Right lobe of liver (tissue), 4 donors: Measurements from ENCODE around the gene SPIN2A.
"Not testable (repeated sequence)": the region's sequence is repeated elsewhere in the genome, so short reads cannot be mapped to it uniquely, and the experiment has no call there.

Source experiments
- POLR2A ChIP-seq: fragments of 450-650 bp; IDR thresholded peaks from one replicate; pipeline ENCODE4 v1.6.1; 2017; ENCODE audit warnings: antibody characterized with exemption, mild to moderate bottlenecking
- TF ChIP-seq, protein P1 (sequence below), 4 donors: fragments of 200-600 bp in 3 of 4; fragments of 450-650 bp in 1 of 4; IDR thresholded peaks; one replicate each; pipeline versions ENCODE4 v1.5.1 to v1.8.0; 2016 to 2022; ENCODE audit warnings: antibody characterized with exemption in 4 of 4, mild to moderate bottlenecking in 2 of 4
- donor health status: DM: no; HTN: no; CAD: no.
- donor health status: DM: no; HTN: no; CAD: no.
- donor health status: DM: no; HTN: yes; CAD: no.

DNA sequence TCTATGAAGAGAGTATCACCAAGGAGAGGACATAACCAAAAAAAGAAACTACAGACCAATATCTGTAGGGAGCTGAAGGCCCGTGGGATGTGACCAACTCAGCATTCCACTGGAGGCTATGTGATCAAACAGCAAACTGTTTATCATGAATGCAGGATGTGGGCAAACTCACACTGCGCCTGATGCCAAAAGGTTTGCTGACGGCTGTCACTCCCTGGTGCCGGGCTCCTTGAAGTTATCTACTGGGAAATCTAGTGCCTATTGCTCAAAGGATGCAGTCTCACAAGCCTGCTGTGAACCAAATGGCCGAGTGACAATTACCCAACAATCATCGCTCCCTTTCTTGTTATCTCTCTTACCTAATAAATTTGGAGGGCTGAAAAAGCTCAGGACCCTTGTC lies 34.3 kb downstream of the SPIN2A start:
- TF ChIP-seq, protein P1, sequence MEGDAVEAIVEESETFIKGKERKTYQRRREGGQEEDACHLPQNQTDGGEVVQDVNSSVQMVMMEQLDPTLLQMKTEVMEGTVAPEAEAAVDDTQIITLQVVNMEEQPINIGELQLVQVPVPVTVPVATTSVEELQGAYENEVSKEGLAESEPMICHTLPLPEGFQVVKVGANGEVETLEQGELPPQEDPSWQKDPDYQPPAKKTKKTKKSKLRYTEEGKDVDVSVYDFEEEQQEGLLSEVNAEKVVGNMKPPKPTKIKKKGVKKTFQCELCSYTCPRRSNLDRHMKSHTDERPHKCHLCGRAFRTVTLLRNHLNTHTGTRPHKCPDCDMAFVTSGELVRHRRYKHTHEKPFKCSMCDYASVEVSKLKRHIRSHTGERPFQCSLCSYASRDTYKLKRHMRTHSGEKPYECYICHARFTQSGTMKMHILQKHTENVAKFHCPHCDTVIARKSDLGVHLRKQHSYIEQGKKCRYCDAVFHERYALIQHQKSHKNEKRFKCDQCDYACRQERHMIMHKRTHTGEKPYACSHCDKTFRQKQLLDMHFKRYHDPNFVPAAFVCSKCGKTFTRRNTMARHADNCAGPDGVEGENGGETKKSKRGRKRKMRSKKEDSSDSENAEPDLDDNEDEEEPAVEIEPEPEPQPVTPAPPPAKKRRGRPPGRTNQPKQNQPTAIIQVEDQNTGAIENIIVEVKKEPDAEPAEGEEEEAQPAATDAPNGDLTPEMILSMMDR (IDR thresholded peaks at IDR 0.05), result not testable (repeated sequence)
- not testable (repeated sequence) for TF ChIP-seq POLR2A
